NCI-H2227 (cell line): ENCODE data around the gene PKD2.
"Not testable (repeated sequence)": the region's sequence is repeated elsewhere in the genome, so short reads cannot be mapped to it uniquely, and the experiment has no call there.

Experiments used
- DNase-seq: peaks from one replicate; lab custom pipeline; 2025; ENCODE audit not compliant: unreplicated experiment; lab: John Stamatoyannopoulos, UW

Gene PKD2

GRCh38 chr4:87985887-87986200 lies 21.6 kb upstream of the PKD2 start:
- DNase-seq, result no peak

- DNase-seq, result no peak
Measured at GRCh38 chr4:87986508-87986907, 20.9 kb upstream of the PKD2 start.

- no peak for DNase-seq
Measured at GRCh38 chr4:87989765-87990164, 17.7 kb upstream of the PKD2 start.

- DNase-seq, result no peak
Measured at GRCh38 chr4:87995435-87995834, 12.0 kb upstream of the PKD2 start.

GRCh38 chr4:87999191-87999691 lies 8.2 kb upstream of the PKD2 start:
- DNase-seq, result not testable (repeated sequence)

- DNase-seq, result no peak
Measured at GRCh38 chr4:88001871-88002270, 5.6 kb upstream of the PKD2 start.

- DNase-seq, result no peak
Measured at GRCh38 chr4:88002786-88003185, 4.6 kb upstream of the PKD2 start.

GRCh38 chr4:88003261-88003660 lies 4.2 kb upstream of the PKD2 start:
- DNase-seq, result no peak

- DNase-seq, result no peak
Measured at GRCh38 chr4:88005076-88005475, 2.4 kb upstream of the PKD2 start.

GRCh38 chr4:88005946-88006345 lies 1.5 kb upstream of the PKD2 start:
- DNase-seq, result no peak

GRCh38 chr4:88006956-88007303 lies 505 bp upstream of the PKD2 start:
- no peak for DNase-seq

- peak; percentile 43 for DNase-seq
Measured at GRCh38 chr4:88008122-88008742, 797 bp downstream of the PKD2 start.

GRCh38 chr4:88008743-88009171 lies 1.3 kb downstream of the PKD2 start:
- DNase-seq, result no peak

GRCh38 chr4:88009871-88010270 lies 2.4 kb downstream of the PKD2 start:
- DNase-seq, result no peak

- DNase-seq, result no peak
Measured at GRCh38 chr4:88010966-88011365, 3.5 kb downstream of the PKD2 start.

- no peak for DNase-seq
Measured at GRCh38 chr4:88012647-88013046, 5.2 kb downstream of the PKD2 start.

- no peak for DNase-seq
Measured at GRCh38 chr4:88014386-88014905, 7.0 kb downstream of the PKD2 start.

- no peak for DNase-seq
Measured at GRCh38 chr4:88015659-88016295, 8.3 kb downstream of the PKD2 start.

- no peak for DNase-seq
Measured at GRCh38 chr4:88017516-88018297, 10.3 kb downstream of the PKD2 start.

GRCh38 chr4:88018466-88018865 lies 11.0 kb downstream of the PKD2 start:
- no peak for DNase-seq

- no peak for DNase-seq
Measured at GRCh38 chr4:88021824-88022223, 14.4 kb downstream of the PKD2 start.

- DNase-seq, result no peak
Measured at GRCh38 chr4:88022289-88022688, 14.9 kb downstream of the PKD2 start.
